ENCODE results near the gene SRSF12.

- TF ChIP-seq, protein P1, sequence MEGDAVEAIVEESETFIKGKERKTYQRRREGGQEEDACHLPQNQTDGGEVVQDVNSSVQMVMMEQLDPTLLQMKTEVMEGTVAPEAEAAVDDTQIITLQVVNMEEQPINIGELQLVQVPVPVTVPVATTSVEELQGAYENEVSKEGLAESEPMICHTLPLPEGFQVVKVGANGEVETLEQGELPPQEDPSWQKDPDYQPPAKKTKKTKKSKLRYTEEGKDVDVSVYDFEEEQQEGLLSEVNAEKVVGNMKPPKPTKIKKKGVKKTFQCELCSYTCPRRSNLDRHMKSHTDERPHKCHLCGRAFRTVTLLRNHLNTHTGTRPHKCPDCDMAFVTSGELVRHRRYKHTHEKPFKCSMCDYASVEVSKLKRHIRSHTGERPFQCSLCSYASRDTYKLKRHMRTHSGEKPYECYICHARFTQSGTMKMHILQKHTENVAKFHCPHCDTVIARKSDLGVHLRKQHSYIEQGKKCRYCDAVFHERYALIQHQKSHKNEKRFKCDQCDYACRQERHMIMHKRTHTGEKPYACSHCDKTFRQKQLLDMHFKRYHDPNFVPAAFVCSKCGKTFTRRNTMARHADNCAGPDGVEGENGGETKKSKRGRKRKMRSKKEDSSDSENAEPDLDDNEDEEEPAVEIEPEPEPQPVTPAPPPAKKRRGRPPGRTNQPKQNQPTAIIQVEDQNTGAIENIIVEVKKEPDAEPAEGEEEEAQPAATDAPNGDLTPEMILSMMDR (IDR thresholded peaks at IDR 0.05), result no peak
- TF ChIP-seq POLR2AphosphoS5 (IDR thresholded peaks at IDR 0.05) (peak; percentile 74), POLR2A (IDR thresholded peaks at IDR 0.05) (no peak)
Observed at GRCh38 chr6:89162047-89162371, 44.1 kb upstream of the SRSF12 start.
